Cardiac septum (tissue), 1 donor: ENCODE measurements around the gene ADAM22. TPM values are rescaled to one million over a fixed set of nuclear protein-coding genes. Genes with fewer than 3 reads are reported as not detected.
"Not testable (repeated sequence)": the region's sequence is repeated elsewhere in the genome, so short reads cannot be mapped to it uniquely, and the experiment has no call there.

Experiments
- DNase-seq: peaks from one replicate; pipeline ENCODE4 v3.0.0-alpha.2; 2020; ENCODE audit warnings: low spot score
- intact Hi-C: fragments of 100-400 bp; cut with DNase I; formaldehyde crosslinking; loops from one replicate; pipeline ENCODE4 v1.14.0; 2022
- total RNA-seq: library from RNA; stranded (reverse); fragmentation: NEBNext Ultra II Directional; extraction: Animal tissue kit (Norgen Biotek cat#: 25700); gene quantifications from one replicate; pipeline ENCODE4 v1.2.1, GENCODE V29; 2021
- donor health status: DM: no; HTN: no; CAD: no.

Gene ADAM22
- total RNA-seq, 1 donor from 2014 or later: 3.4 TPM

DNA sequence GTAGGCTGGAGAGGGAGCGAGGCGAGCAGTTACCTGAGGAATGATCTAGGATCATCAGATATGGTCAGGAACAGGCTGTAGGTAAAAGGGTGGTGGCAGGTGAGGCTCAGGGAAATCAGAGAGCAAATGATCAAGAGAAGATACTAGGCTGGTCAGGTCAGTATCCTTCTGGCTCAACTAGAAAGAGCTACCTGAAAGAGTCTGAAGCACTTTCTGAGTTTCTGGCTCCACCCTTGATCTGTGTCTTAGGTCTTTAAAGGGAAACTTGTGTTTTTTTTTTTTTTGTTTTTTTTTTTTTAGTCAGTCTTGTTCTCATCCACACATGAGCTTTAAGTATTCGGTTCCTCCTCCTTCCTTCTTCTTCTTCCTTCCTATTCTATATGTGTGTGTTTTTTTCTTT lies 10.5 kb downstream of the ADAM22 start:
- intact Hi-C loops: no loop called here
- no peak for DNase-seq

DNA sequence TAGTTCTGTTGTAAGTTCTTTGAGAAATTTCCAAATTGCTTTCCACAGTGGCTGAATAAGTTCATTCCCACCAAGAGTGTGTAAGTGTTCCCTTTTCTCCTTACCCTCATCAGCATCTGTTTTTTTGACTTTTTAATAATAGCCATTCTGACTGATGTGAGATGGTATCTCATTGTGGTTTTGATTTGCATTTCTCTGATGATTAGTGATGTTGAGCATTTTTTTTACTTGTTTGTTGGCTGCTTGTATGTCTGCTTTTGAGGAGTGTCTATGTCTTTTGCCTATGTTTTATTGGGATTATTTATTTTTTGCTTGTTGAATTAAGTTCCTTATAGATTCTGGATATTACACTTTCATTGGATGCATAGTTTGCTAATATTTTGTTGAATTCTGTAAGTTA lies 11.9 kb downstream of the ADAM22 start:
- DNase-seq, intact Hi-C loops: not testable (repeated sequence)

DNA sequence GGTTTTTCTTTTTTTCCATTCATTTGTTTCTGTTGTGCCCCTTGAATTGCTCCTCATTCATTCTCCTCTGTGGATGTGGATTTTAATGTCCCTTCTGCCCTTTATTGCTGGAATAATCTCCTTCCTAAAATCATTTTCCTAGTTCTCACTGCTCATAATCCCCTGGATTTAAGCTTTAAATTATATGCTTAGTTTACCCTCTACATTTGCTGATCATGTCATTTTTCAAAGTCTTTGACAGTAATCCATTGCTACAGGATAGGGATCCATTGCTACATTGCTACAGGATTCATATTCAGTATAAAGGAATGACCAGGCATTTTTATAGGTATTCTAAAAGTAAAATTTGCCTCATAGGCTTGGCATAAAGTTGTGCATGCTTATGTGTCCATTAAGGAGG lies 14.3 kb downstream of the ADAM22 start:
- intact Hi-C loops: no loop called here

DNA sequence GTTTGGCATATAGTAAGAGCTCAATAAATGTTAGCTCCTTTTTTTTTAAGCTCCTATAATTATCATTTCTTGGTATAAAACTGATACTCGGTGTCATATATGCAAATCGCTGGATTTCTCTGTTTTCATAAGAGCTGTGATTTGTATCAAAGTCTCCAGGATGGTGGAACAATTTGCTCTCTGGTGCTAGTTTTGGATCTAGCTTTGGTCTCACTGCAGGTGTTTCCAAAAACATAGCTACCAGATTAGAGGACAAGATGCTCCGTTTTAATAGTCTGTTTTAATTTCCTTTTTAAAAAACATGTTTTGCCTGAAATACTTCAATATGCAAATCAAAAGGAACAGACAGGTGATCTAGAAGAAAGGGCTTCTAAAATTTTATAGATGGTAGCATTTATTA lies 25.3 kb downstream of the ADAM22 start:
- DNase-seq: no peak
- intact Hi-C loops: no loop called here

More for the DNA sequence above, 14.3 kb downstream of the ADAM22 start:
- DNase-seq: no peak

DNA sequence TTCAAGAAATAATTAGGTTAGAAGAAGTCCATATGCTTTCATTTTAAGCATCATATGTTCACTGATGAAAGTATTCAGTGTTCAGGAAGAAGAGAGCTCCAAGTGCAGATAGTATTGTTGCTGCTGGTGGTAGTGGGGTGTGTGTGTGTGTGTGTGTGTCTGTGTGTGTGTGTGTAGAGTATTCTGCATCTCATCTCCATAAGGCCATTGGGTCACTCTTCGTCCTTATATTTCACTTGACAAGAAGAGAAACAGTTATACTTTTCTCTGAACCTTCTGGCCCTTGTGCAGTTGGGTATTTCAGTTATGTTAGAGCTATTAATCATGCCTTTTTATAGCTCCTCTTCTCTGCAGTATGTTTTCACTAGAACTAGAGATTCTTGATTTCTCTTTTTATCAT lies 26.2 kb downstream of the ADAM22 start:
- intact Hi-C loops: no loop called here
- no peak for DNase-seq

DNA sequence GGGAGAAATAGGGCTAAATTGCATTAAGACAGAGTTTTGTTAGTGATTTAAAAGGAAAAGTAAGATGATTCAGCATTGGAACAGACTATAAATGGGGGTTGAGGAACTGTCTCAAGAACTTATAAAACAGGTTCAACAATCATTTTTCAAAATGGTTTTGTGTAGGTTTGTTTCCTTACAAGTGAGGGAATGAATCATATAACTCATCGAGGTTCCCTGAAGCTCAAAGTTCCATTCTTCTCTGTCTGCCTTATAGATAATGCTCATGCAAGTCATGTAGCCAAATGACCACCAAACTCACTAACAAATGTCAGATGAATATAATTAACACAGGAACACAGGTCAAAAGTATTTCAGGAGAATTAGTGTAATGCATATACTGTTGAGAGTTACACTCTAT lies 27.7 kb downstream of the ADAM22 start:
- intact Hi-C loops: no loop called here
- no peak for DNase-seq

DNA sequence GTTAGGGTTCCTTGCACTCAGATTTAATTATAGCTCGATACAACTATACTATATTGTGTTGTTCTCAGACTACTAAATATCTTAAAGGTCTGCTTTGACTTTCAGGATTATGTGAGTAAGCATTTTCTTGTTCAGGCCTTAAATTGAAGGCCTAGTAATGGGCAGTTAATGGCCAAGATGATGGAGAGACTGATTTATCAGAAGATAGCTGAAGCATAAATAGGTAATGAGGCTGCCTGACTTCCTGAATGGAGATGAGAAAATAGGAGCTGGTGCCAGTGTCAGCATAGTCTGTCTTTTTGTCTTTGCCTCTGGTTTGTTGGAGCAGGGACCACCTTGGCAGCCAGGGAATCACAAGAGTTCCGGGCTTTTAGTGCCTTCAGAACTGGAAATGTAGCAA lies 32.2 kb downstream of the ADAM22 start:
- intact Hi-C loops: no loop called here
- no peak for DNase-seq

DNA sequence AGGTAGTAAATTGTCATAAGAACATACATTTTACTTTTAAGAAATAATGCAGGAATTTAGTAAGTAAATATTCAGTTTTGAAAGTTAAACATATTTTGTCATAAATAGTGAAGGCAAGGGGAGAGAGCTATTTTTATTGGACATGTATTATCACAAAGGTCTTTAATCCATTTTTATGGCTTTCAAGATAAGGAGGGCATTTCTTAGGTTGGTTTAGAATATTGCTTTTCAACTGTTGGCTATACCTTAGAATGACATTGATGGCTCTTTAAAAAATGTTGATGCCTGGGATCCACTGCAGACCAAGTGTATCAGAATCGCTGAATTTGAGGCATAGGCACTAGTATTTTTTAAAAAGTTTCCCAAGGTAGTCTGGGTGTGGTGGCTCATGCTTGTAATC lies 34.0 kb downstream of the ADAM22 start:
- intact Hi-C loops: no loop called here
- DNase-seq: no peak

DNA sequence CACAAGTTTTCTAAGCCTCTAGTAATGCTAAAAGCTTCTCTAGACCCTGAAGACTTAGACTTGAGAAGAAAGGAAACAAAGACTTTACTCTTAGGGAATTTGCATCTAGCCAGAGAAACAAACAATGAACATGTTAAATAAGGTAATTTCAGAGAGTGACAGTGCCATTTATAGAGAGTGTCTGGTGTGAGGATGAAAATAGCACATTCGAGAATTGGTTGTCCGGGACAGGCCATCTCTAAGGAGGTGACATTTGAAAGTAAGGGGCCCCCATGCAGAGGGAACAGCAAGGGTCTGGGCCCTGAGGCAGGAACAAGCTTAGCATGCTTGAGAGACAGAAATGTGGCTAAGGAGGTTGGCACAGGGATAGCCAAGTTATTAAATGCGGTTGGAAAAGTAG lies 48.1 kb downstream of the ADAM22 start:
- intact Hi-C loops: no loop called here
- DNase-seq: no peak

DNA sequence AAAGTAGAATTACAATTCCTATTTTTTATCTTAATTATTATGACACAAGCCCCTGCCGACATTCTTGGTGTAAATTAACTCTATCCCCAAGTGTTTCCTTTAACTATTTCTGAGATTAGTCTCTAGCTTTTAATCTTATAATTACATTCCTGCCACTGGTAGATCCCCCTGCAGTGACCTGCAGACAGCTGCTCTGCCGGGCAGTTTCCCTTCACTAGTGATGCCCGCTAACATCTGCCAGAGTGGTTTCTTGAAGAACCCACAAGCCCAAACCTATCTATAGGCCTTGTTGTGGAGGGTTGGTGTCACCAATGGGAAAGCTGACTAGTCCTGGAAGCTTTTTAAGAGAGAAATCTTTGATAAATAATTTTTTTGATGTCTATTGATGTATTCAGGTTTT lies 50.0 kb downstream of the ADAM22 start:
- no peak for DNase-seq
- intact Hi-C loops: no loop called here

DNA sequence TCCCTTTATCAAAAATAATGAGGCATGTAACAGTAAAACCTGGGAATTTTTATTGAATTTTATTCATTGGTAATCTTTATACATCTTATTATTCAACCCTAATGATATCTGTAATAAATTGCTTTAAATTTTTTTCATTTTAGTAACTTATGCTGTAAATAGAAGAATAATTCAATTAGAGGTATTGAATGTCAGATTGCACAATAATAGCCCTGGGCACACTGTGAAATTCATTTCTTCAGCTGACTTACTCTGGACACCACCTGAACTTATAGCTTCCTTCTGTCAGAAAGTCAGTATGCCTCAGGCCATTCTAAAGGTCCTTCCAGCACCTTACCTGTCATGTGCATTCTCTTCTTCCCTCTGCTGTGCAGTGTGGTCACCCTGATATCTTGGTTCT lies 59.2 kb downstream of the ADAM22 start:
- intact Hi-C loops: no loop called here
- DNase-seq: no peak

DNA sequence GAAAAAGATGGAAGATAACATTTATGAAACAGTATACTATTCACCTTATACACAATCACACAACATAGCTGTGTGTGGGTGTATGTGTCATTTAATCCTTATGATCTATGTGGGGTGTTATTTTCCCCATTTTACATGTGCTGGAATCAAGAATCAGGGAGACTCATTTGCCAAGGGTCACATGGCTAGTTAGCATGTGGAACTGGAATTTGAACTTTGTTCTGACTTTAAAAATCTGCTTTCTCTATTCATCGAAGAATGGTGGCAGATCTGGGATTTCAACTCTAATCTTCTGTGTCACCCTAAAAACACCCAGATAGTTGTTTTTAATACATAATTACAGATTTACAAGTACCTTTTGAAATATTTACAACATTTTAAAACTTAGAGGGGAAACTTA lies 65.2 kb downstream of the ADAM22 start:
- DNase-seq: no peak
- intact Hi-C loops: no loop called here

DNA sequence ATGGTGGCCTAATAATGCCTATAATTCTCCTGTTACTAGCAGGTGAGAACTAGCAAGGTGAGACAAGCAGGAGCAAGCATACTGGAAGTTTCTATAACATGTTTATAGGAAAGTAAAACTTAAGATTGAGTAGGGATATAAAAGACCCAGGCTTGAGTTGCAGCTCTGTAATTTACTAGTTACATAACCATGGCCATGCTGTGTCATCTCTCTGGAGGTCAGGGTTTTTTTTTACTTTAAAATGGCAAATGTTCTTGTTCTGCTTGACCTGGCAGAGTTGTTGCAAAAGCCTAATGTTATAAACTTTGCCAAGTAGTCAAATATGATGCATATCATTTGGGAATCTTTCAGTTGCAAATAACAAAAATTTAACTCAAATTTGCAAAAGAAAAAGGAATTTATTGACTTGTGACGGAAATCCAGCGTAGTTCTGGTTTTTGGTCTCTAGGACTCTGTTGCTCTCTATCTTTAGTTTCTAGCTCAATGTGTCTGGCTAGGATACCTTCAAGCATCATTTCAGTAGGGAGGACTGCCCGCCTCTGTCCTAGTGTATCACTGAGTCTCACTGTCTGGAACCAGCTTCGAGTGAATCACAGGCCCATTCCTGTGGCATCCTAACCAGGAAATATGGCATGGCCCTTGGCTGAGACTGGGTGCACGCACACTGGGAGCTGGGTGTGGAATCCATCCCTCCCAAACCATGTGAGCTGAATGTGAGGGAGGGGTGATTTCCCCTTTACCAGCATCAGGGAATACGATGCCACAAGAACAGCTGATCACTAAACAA lies 67.9 kb downstream of the ADAM22 start:
- intact Hi-C loops: no loop called here
- DNase-seq: no peak

DNA sequence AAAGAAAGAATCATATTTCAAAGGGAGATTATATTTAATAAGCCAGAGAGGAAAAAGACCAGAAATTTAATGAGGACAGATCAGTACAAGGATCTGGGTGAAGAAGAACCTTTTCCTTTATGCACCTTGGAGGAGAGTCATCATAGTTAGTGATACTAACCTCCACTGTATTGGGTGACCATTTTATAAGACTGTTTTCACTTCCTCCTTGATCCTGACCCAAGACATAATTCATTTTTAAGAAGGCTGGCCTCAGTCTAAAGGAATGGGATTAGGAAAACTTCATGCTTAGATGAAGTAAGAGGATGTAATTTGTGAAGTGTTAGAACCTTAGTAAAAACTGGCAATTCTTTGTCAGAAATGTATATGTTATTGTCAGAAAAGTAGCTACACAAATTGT lies 68.6 kb downstream of the ADAM22 start:
- DNase-seq: no peak
- intact Hi-C loops: no loop called here

DNA sequence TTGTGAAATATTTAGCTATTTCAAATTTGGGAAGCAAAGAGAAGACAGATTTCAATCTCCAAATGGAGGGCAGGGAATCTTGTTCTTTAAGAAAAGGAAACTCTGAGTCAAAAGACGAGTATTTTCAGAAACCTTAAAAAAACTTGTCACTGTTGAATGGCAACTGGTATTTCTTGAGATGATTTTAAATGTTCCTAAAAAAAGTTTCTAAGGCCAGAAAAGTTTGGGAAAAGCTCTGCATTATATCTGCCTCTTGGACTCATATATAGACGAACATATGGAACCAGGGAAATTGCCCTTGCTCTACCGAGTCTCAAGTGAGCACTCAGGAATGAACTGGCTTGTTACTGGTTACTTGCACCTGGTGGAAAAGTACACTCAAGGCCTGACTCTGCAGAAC lies 69.5 kb downstream of the ADAM22 start:
- intact Hi-C loops: no loop called here
- no peak for DNase-seq

DNA sequence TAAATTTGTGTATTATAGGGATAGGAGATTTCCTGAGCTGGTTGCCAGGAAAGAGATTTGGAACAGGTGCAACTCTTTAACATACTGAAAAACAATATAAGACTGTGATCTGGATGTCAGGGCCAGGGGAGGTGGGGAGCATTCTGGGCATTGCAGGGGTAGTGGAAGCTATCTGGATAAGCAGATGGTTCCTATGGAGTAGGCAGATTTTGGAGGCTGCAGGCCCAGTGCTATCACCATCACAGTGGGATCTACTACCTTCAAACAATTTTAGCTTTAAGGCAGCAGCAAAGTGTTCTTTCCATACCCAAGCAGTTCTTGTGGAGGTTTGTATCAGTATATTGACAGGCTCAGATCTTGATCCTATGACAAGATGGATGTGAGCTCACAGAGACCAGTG lies 71.1 kb downstream of the ADAM22 start:
- DNase-seq: no peak
- intact Hi-C loops: no loop called here

DNA sequence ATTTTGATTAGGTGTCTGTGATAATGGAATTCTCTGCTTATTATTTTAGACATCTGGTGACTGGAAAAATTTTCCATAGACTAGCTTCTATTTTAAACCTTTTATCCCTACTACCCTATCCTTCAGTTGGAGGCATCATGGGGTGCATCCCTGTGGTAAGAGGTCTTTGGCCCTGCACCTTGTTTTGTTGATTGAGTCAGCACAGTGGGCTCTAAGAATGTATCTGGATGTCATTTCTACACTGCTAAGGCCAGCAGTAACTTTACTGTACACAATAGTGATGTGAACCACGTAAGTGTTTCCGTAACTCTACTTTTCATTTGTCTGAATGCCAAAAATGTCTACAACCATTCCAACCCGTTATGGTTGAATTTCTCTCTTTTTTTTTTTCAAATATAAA lies 75.6 kb downstream of the ADAM22 start:
- DNase-seq: no peak
- intact Hi-C loops: no loop called here

DNA sequence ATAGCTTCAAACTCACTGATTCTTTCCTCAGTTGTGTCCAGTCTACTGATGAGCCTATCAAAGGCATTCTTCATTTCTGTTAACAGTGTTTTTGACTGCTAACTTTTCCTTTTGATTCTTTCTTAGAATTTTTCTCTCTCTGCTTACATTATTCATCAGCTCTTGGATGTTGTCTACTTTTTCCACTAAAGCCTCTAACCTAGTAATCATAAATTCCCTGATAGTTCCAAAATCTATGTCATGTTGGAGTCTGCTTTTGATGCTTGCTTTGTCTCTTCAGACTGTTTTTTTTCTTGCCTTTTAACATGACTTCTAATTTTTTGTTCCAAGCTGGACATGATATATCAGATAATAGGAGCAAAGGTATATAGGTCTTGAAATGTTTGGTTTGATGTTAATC lies 78.0 kb downstream of the ADAM22 start:
- DNase-seq: no peak
- intact Hi-C loops: no loop called here

DNA sequence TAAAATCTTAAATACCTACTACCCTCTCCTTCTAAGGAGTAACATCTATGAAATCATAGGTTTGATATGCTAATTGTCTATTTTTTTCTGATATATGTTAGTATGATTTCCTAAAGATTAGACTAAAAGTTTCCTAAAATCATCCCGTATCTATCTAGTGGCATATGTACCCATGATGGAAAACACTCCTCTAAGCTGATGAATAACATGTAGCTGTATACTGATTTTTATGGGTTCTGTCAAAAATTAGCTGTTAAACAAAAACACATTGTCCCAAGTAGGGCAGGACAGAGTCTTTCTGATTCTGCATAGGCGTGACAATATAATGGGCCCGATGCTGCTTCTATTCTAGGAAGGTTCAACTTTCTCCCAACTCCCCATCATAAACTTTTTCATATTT lies 79.9 kb downstream of the ADAM22 start:
- DNase-seq: no peak
- intact Hi-C loops: no loop called here

DNA sequence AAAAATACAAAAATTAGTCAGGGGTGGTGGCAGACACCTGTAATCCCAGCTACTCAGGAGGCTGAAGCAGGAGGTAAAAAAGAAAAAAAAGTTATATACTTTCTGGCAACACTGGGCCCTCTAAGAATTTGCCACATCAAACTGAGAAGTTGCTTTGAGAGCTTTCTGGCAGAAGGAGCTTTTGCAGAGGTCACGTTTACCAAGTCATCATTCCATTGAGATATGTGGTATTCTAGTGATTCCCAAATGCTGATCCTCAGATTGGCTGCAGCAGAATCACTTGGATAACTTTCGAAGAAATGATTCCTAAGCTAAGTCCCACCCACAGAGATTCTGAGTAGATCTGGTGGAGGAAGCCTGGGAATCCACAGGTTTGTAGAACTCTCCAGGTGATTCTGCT lies 80.5 kb downstream of the ADAM22 start:
- DNase-seq: no peak
- intact Hi-C loops: no loop called here

DNA sequence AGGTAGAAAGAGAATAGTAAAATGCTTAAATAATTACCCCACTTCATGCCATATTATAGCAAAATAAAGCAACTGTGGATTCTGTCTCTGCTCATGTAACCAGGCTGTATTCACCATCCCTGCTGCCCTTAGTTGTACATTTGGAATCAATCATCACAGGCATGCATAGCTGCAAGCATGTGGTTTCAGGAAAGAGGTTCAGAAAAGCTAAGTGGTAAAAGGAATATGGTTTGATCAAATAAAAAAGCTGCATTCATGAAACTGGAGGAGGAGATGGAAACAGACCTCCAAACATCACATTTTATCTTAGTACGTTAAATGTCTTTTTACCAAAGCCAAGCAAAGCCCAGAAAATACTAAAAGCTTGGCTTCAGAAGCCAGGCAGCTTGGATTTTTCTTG lies 81.3 kb downstream of the ADAM22 start:
- intact Hi-C loops: no loop called here
- DNase-seq: no peak

DNA sequence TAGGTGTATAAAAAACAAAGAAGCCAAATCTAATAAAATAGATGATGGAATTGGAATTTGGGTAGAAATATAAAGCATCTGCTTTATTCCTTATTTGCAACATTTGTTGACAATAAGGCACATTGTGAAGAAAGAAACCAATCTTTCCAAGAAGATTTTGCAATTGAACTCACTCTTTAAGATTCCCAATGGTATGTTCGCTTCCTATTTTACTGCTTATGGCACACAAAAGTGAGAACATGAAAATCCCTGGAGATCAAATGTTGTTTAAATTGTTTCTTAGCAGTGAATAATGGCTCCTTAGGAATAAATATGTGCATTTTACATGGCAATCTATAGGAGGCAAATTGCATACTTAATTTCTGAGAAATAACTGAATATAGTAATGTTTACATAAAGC lies 84.5 kb downstream of the ADAM22 start:
- no peak for DNase-seq
- intact Hi-C loops: no loop called here
